Skeletal muscle tissue (tissue), 4 donors: ENCODE measurements around the gene TBX1. TPM values are rescaled to one million over a fixed set of nuclear protein-coding genes. Genes with fewer than 3 reads are reported as not detected.
A peak's percentile ranks its signal among the peaks of the same experiment; 100 is the strongest.
"Not testable (repeated sequence)": the region's sequence is repeated elsewhere in the genome, so short reads cannot be mapped to it uniquely, and the experiment has no call there.

Experiments used
- H3K27ac ChIP-seq: one replicate; pipeline ENCODE4 v1.7.0; 2013; ENCODE audit warnings: mild to moderate bottlenecking, low read depth, low read length, inconsistent platforms
- H3K27me3 ChIP-seq, 3 donors: one replicate each; pipeline ENCODE4 v1.7.0; 2013; ENCODE audit warnings: low read length in 3 of 3; ENCODE audit not compliant: control insufficient read depth in 3 of 3, insufficient read depth in 3 of 3
- H3K36me3 ChIP-seq, 3 donors: one replicate each; pipeline ENCODE4 v1.7.0; 2013; ENCODE audit warnings: low read length in 3 of 3; ENCODE audit not compliant: control insufficient read depth in 3 of 3, insufficient read depth in 3 of 3
- H3K4me1 ChIP-seq, 3 donors: one replicate each; pipeline ENCODE4 v1.7.0; 2013; ENCODE audit warnings: low read length in 3 of 3, mild to moderate bottlenecking in 3 of 3; ENCODE audit not compliant: control insufficient read depth in 3 of 3, insufficient read depth in 3 of 3
- H3K4me3 ChIP-seq, 3 donors: one replicate each; pipeline ENCODE4 v1.7.0; 2013; ENCODE audit warnings: low read length in 3 of 3
- H3K9ac ChIP-seq, 3 donors: one replicate each; pipeline ENCODE4 v1.7.0; 2013; ENCODE audit warnings: low read length in 3 of 3, mild to moderate bottlenecking in 3 of 3, moderate library complexity in 2 of 3, low read depth in 1 of 3
- H3K9me3 ChIP-seq, 3 donors: one replicate each; pipeline ENCODE4 v1.7.0; 2013; ENCODE audit warnings: low read length in 3 of 3; ENCODE audit not compliant: control insufficient read depth in 3 of 3
- total RNA-seq: library from RNA; depleted of rRNA; stranded (reverse); fragments of >200 nt; gene quantifications from one replicate; pipeline ENCODE4 v1.2.3, GENCODE V29; 2014
- donor health status: Osteomylitis.

The TBX1 gene
- total RNA-seq, 1 donor from 2014 or later, result 4.2 TPM

- Histone ChIP-seq H3K27me3 (peaks cover 7 to 18% (median 11%) of the 10 kb centered on the region in 3 donors), H3K4me1 (peaks cover 3 to 17% (median 8%) of the 10 kb centered on the region in 3 donors), H3K9ac (no peak overlapping the region), H3K27ac (no peak overlapping the region), H3K36me3 (peaks cover 2 to 8% (median 4%) of the 10 kb centered on the region in 3 donors), H3K9me3 (no peaks in the 10 kb centered on the region), H3K4me3 (no peak overlapping the region)
These were observed 11.8 kb downstream of the TBX1 start for GRCh38 chr22:19772422-19772672.

GRCh38 chr22:19772673-19773469 is 12.3 kb downstream of the TBX1 start:
- no peak overlapping the region for H3K4me3 ChIP-seq
- peaks cover 3 to 12% (median 6%) of the 10 kb centered on the region in 3 donors for H3K4me1 ChIP-seq
- peaks cover 3 to 14% (median 13%) of the 10 kb centered on the region in 3 donors for H3K27me3 ChIP-seq

GRCh38 chr22:19773470-19774040 is 13.0 kb downstream of the TBX1 start:
- Histone ChIP-seq H3K9ac (no peak overlapping the region), H3K4me3 (no peak overlapping the region), H3K4me1 (peaks cover under 1 to 6% (median under 1%) of the 10 kb centered on the region in 3 donors), H3K27me3 (peaks cover 0 to 14% (median 10%) of the 10 kb centered on the region in 3 donors), H3K36me3 (peaks cover 0 to 3% (median 2%) of the 10 kb centered on the region in 3 donors), H3K27ac (no peak overlapping the region), H3K9me3 (no peaks in the 10 kb centered on the region)

More at GRCh38 chr22:19772673-19773469, 12.3 kb downstream of the TBX1 start:
- H3K36me3 ChIP-seq, result peaks cover 2 to 5% (median 3%) of the 10 kb centered on the region in 3 donors
- no peaks in the 10 kb centered on the region for H3K9me3 ChIP-seq
- H3K27ac ChIP-seq, result no peak overlapping the region
- no peak overlapping the region for H3K9ac ChIP-seq

- Histone ChIP-seq H3K27me3 (peaks cover 0 to 10% (median 8%) of the 10 kb centered on the region in 3 donors), H3K9me3 (no peaks in the 10 kb centered on the region), H3K27ac (no peak overlapping the region), H3K36me3 (peaks cover 0 to 2% (median 0%) of the 10 kb centered on the region in 3 donors), H3K9ac (no peak overlapping the region), H3K4me1 (peaks cover 0 to 6% (median 0%) of the 10 kb centered on the region in 3 donors), H3K4me3 (no peak overlapping the region)
These were observed 14.1 kb downstream of the TBX1 start for GRCh38 chr22:19774628-19775027.

GRCh38 chr22:19775496-19776325 is 15.1 kb downstream of the TBX1 start:
- Histone ChIP-seq H3K4me1 (peaks cover 0 to 10% (median 0%) of the 10 kb centered on the region in 3 donors), H3K27ac (no peak overlapping the region), H3K4me3 (no peak overlapping the region), H3K27me3 (peaks cover 0 to 10% (median 6%) of the 10 kb centered on the region in 3 donors), H3K9me3 (no peaks in the 10 kb centered on the region), H3K9ac (peak overlapping the region in 1 of 3 donors; percentile 8), H3K36me3 (no peaks in the 10 kb centered on the region)

GRCh38 chr22:19776433-19777031 is 16.0 kb downstream of the TBX1 start:
- Histone ChIP-seq H3K4me1 (peaks cover 0 to 10% (median 0%) of the 10 kb centered on the region in 3 donors), H3K9ac (no peak overlapping the region), H3K27me3 (peaks cover 0 to 8% (median 6%) of the 10 kb centered on the region in 3 donors), H3K4me3 (no peak overlapping the region), H3K27ac (no peak overlapping the region), H3K9me3 (no peaks in the 10 kb centered on the region), H3K36me3 (no peaks in the 10 kb centered on the region)

GRCh38 chr22:19777192-19777591 is 16.6 kb downstream of the TBX1 start:
- peaks cover 0 to 10% (median 0%) of the 10 kb centered on the region in 3 donors for H3K4me1 ChIP-seq
- not testable (repeated sequence) for H3K9ac ChIP-seq, H3K9me3 ChIP-seq, H3K27me3 ChIP-seq, H3K36me3 ChIP-seq, H3K4me3 ChIP-seq, H3K27ac ChIP-seq

- Histone ChIP-seq H3K27ac (no peak overlapping the region), H3K9ac (no peak overlapping the region), H3K4me1 (peaks cover 0 to 5% (median 0%) of the 10 kb centered on the region in 3 donors), H3K9me3 (no peaks in the 10 kb centered on the region), H3K36me3 (no peaks in the 10 kb centered on the region), H3K27me3 (peaks cover 0 to 10% (median 9%) of the 10 kb centered on the region in 3 donors), H3K4me3 (no peak overlapping the region)
These were observed 18.4 kb downstream of the TBX1 start for GRCh38 chr22:19779011-19779421.

GRCh38 chr22:19779685-19780268 is 19.2 kb downstream of the TBX1 start:
- peak overlapping the region in 2 of 3 donors; percentile 16 to 34 for H3K9ac ChIP-seq
- H3K4me3 ChIP-seq, result peak overlapping the region in 1 of 3 donors; percentile 1

More at GRCh38 chr22:19779685-19780268, 19.2 kb downstream of the TBX1 start:
- Histone ChIP-seq H3K36me3 (no peaks in the 10 kb centered on the region), H3K9me3 (no peaks in the 10 kb centered on the region), H3K27me3 (peaks cover 0 to 10% (median 9%) of the 10 kb centered on the region in 3 donors), H3K4me1 (peaks cover 0 to 5% (median 0%) of the 10 kb centered on the region in 3 donors), H3K27ac (peak overlapping the region; percentile 46)
